ENCODE data around the gene CP.

GRCh38 chr3:149216193-149216869 is 5.3 kb downstream of the CP start:
- TF ChIP-seq NFYB (CRISPR knock-in tag; conservative IDR thresholded peaks at IDR 0.05; ENCODE audit: low read depth) (no peak), NR3C1 (CRISPR knock-in tag; conservative IDR thresholded peaks at IDR 0.05; ENCODE audit: low read depth) (no peak), CTCF (IDR thresholded peaks at IDR 0.05) (no peak), USF2 (CRISPR knock-in tag; IDR thresholded peaks at IDR 0.05) (no peak), ATF3 (CRISPR knock-in tag; conservative IDR thresholded peaks at IDR 0.05) (no peak), GABPB1 (CRISPR knock-in tag; IDR thresholded peaks at IDR 0.05) (no peak), HMGA2 (CRISPR knock-in tag; IDR thresholded peaks at IDR 0.05) (no peak), ZNF512 (CRISPR knock-in tag; IDR thresholded peaks at IDR 0.05; ENCODE audit: borderline replicate concordance) (no peak), MAX (CRISPR knock-in tag; IDR thresholded peaks at IDR 0.05) (no peak), SP1 (CRISPR knock-in tag; conservative IDR thresholded peaks at IDR 0.05) (no peak), ESRRA (CRISPR knock-in tag; IDR thresholded peaks at IDR 0.05; ENCODE audit: borderline replicate concordance) (no peak), NFATC4 (CRISPR knock-in tag; IDR thresholded peaks at IDR 0.05) (no peak), ATF2 (CRISPR knock-in tag; IDR thresholded peaks at IDR 0.05; ENCODE audit: borderline replicate concordance, low read depth) (no peak)

Measured in WTC11 (cell line).